Right atrium auricular region (tissue), 2 donors: ENCODE measurements around the gene DAPK3. TPM values are rescaled to one million over a fixed set of nuclear protein-coding genes. Genes with fewer than 3 reads are reported as not detected.
"Not testable (repeated sequence)": the region's sequence is repeated elsewhere in the genome, so short reads cannot be mapped to it uniquely, and the experiment has no call there.

Source experiments
- DNase-seq: peaks from one replicate; pipeline ENCODE4 v3.0.0-alpha.2; 2019; ENCODE audit warnings: low spot score
- H3K27ac ChIP-seq, 2 donors: fragments of 200-600 bp; sonication (generic); 1 replicate in 1 of 2; 2 replicates in 1 of 2; pipeline ENCODE4 v1.5.1; 2016 to 2019
- H3K27me3 ChIP-seq, 2 donors: fragments of 200-600 bp; sonication (generic); one replicate each; pipeline versions ENCODE4 v1.5.1 to v1.6.0; 2017 to 2019
- H3K36me3 ChIP-seq: fragments of 200-600 bp; sonication (generic); one replicate; pipeline ENCODE4 v1.5.1; 2016
- H3K4me1 ChIP-seq, 2 donors: fragments of 200-600 bp; sonication (generic); one replicate each; pipeline versions ENCODE4 v1.5.1 to v1.6.0; 2017 to 2019
- H3K4me3 ChIP-seq, 2 donors: fragments of 200-600 bp; sonication (generic); 1 replicate in 1 of 2; 2 replicates in 1 of 2; pipeline ENCODE4 v1.5.1; 2017 to 2019; ENCODE audit warnings: mild to moderate bottlenecking in 1 of 2, moderate library complexity in 1 of 2
- H3K9me3 ChIP-seq, 2 donors: fragments of 200-600 bp; sonication (generic); one replicate each; pipeline ENCODE4 v1.5.1; 2019
- CTCF ChIP-seq, 2 donors: fragments of 200-600 bp; sonication (generic); IDR thresholded peaks; one replicate each; pipeline ENCODE4 v1.5.1; 2019; ENCODE audit warnings: antibody characterized with exemption in 2 of 2
- total RNA-seq, 2 donors: library from RNA; depleted of rRNA; stranded (reverse); fragments of >200 nt; gene quantifications; one replicate each; pipeline ENCODE4 v1.1.0, GENCODE V29; 2016

Gene DAPK3
- total RNA-seq, 2 donors from 2014 or later, result 46.2 to 202 TPM

DNA sequence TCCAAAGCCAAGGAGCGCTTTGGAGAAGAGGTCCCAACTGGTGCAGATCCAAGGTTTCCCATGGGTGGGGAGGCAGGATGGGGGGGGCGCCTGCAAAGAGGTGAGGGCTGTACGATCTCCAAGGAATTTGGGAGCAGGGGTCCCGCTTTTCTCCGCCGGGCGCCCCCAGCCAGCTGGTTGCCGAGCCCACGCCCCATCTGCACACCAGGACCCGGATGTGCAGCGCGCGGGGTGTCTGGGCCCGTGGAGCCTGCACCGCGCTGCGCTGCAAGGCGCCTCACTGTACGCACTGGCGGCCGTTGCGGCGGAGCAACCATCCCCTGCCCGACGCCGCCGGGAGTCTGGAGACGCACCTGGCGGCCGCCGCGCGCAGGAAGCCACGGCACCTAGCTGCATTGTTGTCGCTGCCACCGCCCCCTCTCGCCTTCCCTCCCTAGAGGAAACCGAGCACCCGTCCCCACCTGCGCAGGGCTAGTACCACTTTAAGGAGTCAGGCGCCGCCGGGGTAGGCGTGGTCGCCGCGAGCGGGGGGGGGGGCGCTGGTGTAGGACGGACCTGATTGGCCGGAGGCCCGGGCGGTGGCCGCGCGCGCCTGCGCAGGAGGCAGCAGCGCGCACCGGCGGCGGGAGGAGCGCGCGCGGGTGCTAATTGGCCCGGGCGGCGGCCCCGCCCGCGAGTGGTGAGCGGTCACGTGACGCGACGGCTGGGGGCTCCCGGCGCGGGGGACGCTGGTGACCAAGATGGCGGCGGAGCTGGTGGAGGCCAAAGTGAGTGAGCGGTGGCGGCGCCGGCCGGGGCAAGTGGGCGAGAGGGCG, 36.3 kb upstream of the DAPK3 start, which contains the start of gene PIAS4:
TSS of gene PIAS4 (plus strand) at position 716 of the 815 bp plus-strand sequence. CDS start at position 741, 25 bp downstream.
- Histone ChIP-seq H3K27me3 (no peaks in the 10 kb centered on the region), H3K4me3 (peak within 1 kb of the TSS; percentile 85 to 88), H3K36me3 (no peaks in the 10 kb centered on the region), H3K9me3 (no peaks in the 10 kb centered on the region), H3K27ac (peak within 1 kb of the TSS; percentile 86 to 89), H3K4me1 (peaks cover 0 to 46% of the 10 kb centered on the region in 2 donors)
- peak; percentile 96 for DNase-seq
- TF ChIP-seq CTCF (IDR thresholded peaks at IDR 0.05), result peak in 1 of 2 donors; percentile 28

GRCh38 chr19:4005436-4005835, 34.5 kb upstream of the DAPK3 start:
- H3K9me3 ChIP-seq, H3K27me3 ChIP-seq, H3K36me3 ChIP-seq, H3K4me3 ChIP-seq, H3K27ac ChIP-seq, DNase-seq: not testable (repeated sequence)
- H3K4me1 ChIP-seq, result peaks cover 0 to 31% of the 10 kb centered on the region in 2 donors

DNA sequence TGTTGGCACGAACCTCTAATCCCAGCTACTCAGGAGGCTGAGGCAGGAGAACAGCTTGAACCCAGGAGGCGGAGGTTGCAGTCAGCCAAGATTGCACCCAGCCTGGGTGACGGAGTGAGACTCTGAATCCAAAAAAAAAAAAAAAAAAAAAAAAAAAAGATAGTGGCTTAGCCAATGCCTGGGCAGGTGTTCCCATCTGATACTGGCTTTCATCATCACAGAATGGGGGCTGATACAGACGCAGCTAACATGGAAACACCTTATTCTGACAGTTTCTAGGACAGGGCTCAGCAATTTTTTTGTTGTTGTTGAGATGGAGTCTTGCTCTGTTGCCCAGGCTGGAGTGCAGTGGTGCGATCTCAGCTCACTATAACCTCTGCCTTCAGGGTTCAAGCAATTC, 29.9 kb upstream of the DAPK3 start:
- H3K9me3 ChIP-seq, H3K4me1 ChIP-seq, DNase-seq, H3K4me3 ChIP-seq, H3K27me3 ChIP-seq, H3K36me3 ChIP-seq, H3K27ac ChIP-seq: not testable (repeated sequence)

GRCh38 chr19:3998667-3999412, 27.9 kb upstream of the DAPK3 start:
- DNase-seq, H3K9me3 ChIP-seq, H3K4me1 ChIP-seq, H3K4me3 ChIP-seq, H3K27me3 ChIP-seq, H3K36me3 ChIP-seq, H3K27ac ChIP-seq: not testable (repeated sequence)

- Histone ChIP-seq H3K36me3 (no peaks in the 10 kb centered on the region), H3K4me1 (no peaks in the 10 kb centered on the region), H3K27me3 (no peaks in the 10 kb centered on the region), H3K27ac (no peak overlapping the region), H3K9me3 (no peaks in the 10 kb centered on the region), H3K4me3 (no peak overlapping the region)
- TF ChIP-seq CTCF (IDR thresholded peaks at IDR 0.05), result no peak
- DNase-seq, result no peak
Observed at GRCh38 chr19:3995607-3996006, 24.7 kb upstream of the DAPK3 start.

GRCh38 chr19:3990815-3991117, 19.9 kb upstream of the DAPK3 start:
- H3K4me1 ChIP-seq, result peaks cover 0 to 20% of the 10 kb centered on the region in 2 donors
- no peak overlapping the region for H3K4me3 ChIP-seq
- TF ChIP-seq CTCF (IDR thresholded peaks at IDR 0.05), result no peak
- no peak for DNase-seq
- no peaks in the 10 kb centered on the region for H3K36me3 ChIP-seq
- no peaks in the 10 kb centered on the region for H3K9me3 ChIP-seq
- H3K27ac ChIP-seq, result no peak overlapping the region
- no peaks in the 10 kb centered on the region for H3K27me3 ChIP-seq

DNA sequence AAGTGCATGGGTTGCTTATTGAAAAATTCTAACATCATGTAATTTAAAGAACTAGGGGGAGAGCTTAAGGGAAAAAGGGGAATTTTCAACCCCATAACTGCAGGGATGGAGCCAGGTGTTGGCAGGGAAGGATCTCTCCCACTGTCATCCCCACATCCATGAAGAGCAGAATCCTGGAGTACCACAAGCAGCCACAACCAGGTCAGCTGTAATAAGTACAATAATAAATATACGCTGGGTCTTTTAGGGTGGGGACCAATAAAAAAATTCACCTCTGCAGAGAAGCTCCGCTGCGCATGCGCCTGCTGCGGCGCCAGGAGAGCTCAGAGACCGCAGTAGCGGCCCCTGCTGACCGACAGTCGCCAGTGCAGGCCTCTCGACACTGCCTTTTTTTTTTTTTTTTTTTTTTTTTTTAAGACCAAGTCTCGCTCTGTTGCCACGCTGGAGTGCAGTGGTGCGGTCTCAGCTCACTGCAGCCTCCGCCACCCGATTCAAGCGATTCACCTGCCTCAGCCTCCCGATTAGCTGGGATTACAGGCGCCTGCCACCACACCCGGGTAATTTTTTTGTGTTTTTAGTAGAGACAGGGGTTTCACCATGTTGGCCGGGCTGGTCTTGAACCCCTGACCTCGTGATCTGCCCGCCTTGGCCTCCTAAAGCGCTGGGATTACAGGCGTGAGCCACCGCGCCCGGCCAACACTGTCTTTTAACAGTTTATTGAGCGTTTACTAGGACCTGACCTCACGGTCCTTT, 16.9 kb upstream of the DAPK3 start:
- peak; percentile 83 to 90 for TF ChIP-seq CTCF (IDR thresholded peaks at IDR 0.05)
- no peaks in the 10 kb centered on the region for H3K27me3 ChIP-seq
- peak overlapping the region in 1 of 2 donors; percentile 94 for H3K27ac ChIP-seq
- H3K36me3 ChIP-seq, result peaks cover 19% of the 10 kb centered on the region
- no peaks in the 10 kb centered on the region for H3K9me3 ChIP-seq
- DNase-seq, result peak; percentile 80
- H3K4me1 ChIP-seq, result peaks cover 0 to 40% of the 10 kb centered on the region in 2 donors
- peak overlapping the region in 1 of 2 donors; percentile 91 for H3K4me3 ChIP-seq
